ENCODE measurements around the gene DUSP8.
"Not testable (repeated sequence)": the region's sequence is repeated elsewhere in the genome, so short reads cannot be mapped to it uniquely, and the experiment has no call there.

DNA sequence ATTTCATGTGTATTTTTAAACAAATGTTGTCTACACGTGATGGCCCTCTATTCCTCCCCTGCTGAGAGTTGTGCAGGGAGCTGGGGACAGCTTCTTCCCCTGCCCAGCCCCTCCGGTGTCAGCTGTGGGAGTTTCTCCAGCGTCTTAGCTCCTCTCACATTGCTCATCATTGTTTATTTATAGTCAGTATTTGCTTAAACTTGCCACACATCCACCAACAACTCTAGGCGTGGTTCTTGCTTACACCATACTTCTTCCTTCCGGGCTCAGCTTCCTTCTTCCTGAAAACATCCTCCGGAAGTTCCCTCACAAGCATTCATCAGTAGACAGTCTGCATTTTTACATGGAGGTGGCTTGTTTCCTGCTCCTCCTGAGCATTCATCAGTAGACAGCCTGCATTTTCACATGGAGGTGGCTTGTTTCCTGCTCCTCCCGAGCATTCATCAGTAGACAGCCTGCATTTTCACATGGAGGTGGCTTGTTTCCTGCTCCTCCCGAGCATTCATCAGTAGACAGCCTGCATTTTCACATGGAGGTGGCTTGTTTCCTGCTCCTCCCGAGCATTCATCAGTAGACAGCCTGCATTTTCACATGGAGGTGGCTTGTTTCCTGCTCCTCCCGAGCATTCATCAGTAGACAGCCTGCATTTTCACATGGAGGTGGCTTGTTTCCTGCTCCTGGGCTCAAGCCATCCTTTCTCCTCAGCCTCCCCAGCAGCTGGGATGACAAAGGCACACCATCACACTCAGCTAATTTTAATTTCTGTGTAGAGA lies 17.3 kb upstream of the DUSP8 start:
- TF ChIP-seq, protein P1, sequence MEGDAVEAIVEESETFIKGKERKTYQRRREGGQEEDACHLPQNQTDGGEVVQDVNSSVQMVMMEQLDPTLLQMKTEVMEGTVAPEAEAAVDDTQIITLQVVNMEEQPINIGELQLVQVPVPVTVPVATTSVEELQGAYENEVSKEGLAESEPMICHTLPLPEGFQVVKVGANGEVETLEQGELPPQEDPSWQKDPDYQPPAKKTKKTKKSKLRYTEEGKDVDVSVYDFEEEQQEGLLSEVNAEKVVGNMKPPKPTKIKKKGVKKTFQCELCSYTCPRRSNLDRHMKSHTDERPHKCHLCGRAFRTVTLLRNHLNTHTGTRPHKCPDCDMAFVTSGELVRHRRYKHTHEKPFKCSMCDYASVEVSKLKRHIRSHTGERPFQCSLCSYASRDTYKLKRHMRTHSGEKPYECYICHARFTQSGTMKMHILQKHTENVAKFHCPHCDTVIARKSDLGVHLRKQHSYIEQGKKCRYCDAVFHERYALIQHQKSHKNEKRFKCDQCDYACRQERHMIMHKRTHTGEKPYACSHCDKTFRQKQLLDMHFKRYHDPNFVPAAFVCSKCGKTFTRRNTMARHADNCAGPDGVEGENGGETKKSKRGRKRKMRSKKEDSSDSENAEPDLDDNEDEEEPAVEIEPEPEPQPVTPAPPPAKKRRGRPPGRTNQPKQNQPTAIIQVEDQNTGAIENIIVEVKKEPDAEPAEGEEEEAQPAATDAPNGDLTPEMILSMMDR (conservative IDR thresholded peaks at IDR 0.05; ENCODE audit: low read length) = not testable (repeated sequence)
- not testable (repeated sequence) for TF ChIP-seq EZH2phosphoT487 (IDR thresholded peaks at IDR 0.05; ENCODE audit: borderline replicate concordance)
